HG03457 (cell line): ENCODE data around the gene TSBP1.
"Not testable (repeated sequence)": the region's sequence is repeated elsewhere in the genome, so short reads cannot be mapped to it uniquely, and the experiment has no call there.

Source experiments
- ATAC-seq: cut with Tn5 transposase; IDR thresholded peaks from one replicate; pipeline ENCODE4 v1.9.1; 2021; ENCODE audit warnings: moderate number of reproducible peaks; ENCODE audit not compliant: unreplicated experiment

The TSBP1 gene

DNA sequence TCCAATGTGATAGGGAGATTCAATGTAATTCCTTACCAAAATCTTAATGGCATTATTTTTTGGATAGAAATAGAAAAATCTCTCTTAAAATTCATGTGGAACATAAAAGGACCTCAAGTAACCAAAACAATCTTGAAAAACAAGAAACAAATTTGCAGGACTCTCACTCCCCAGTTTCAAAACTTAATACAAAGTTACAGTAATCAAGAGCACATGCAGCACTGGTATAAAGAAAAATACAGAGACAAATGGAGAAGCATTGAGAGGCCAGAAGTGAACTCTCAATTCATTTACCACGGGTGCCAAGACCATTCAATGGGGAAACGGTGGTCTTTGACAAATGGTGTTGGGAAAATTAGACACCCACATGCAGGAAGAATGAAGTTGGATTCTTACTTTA, 7.8 kb upstream of the TSBP1 start:
- no peak for ATAC-seq

DNA sequence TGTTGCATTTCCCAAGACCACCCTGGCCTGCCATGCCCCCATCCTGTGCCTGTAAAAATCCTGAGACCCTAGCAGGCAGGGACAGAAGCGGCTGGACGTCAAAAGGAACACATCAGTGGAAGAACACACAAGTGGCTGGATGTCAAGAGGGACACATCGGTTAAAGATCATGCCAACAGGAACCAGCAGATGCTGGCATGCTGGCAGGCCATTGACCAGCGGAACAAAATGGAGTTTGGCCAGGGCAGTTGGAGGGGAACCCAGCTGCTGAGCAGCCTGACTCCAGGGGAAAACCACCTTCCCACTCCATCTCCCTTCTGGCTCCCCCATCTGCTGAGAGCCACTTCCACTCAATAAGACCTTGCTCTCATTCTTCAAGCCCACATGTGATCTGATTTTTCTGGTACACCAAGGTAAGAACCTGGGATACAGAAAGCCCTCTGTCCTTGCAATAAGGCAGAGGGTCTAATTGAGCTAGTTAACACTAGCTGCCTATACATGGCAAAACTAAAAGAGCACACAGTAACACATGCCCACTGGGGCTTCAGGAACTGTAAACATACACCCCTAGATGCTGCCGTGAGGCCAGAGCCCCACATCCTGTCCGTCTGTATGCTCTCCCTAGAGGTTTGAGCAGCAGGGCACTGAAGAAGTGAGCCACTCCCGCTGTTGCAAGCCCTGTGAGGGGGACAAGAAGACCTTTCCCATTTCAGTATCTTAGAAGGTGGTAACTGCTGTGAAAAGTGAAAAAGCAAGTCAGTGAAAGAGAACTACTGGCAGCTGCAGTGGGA, 4.2 kb upstream of the TSBP1 start:
- ATAC-seq, result no peak

DNA sequence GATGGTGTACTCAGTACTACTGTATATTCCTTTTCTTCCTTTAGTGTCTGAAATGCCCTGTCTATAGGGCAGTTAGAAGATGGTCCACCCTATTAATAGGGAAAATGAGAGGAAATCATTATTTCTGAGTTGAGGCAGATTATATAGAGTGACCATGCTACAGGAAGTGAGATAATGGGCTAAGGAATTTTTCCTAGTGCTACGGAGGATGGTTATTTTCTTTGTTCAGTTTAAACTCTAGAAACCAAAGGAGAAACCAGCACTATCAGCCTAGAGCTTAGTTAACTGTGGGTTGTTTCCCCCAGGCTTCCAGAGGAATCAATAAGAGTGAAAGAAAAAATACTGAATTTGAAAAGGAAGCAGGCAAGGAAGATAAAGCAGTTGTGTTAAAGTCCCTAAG, 474 bp downstream of the TSBP1 start:
- no peak for ATAC-seq

DNA sequence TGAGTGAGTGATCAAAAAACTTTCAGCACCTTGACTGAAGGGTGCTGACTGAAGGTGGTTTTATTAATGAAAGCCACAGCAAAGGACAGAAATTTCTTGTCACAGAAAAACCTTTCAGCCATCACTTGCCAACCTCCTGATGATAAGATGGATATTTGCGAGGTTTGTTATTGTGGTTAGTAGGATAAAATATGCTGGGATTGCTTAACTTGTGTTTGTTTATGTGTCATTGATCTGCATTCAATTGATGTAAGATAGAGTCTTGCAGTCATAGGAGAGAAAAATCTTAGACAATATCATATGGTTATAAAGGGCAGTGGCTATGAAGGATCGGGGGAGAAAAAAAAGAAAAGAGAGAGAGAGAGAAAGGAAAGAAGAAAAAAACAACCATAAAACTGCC, 1.2 kb downstream of the TSBP1 start:
- ATAC-seq, result no peak

DNA sequence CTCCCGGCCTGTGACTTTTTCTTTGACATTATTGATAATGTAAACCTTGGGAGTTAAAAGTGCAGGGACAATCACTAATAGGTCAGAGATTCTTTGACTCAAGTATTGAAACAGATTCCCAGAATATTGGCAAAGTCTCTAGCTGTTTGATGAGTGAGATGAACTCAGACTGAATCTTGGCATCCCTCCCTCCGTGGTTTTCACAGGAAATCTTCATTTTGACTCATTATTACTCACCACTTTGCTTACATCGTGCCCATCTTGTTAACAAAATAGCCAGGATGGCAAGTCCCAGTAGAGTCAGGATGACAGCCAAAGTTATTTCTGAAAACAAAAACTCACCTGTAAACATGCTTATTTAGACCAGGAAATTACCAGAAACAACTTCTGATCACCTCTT, 2.0 kb downstream of the TSBP1 start:
- ATAC-seq, result no peak

DNA sequence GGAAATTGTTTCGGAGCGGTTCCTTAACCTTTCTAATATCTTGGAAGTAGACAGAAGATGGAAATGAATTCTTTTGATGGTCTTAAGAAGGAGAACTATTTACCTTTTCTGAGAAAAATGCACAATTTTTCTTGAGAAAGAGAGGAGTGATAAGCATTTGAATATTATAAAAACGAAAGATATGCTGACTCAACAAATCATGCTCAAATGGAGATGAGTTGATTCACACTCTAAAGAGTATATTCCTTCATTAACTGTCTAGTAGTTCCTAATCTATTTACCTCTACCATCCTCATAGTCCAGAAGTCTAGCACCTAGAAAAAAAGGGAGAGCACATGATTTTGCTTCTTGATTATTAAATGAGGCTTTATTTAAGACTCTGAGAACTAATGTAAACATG, 4.1 kb downstream of the TSBP1 start:
- ATAC-seq, result no peak

DNA sequence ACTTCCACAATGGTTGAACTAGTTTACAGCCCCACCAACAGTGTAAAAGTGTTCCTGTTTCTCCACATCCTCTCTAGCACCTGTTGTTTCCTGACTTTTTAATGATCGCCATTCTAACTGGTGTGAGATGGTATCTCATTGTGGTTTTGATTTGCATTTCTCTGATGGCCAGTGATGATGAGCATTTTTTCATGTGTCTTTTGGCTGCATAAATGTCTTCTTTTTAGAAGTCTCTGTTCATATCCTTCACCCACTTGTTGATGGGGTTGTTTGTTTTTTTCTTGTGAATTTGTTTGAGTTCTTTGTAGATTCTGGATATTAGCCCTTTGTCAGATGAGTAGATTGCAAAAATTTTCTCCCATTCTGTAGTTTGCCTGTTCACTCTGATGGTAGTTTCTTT, 12.5 kb downstream of the TSBP1 start:
- ATAC-seq, result not testable (repeated sequence)

DNA sequence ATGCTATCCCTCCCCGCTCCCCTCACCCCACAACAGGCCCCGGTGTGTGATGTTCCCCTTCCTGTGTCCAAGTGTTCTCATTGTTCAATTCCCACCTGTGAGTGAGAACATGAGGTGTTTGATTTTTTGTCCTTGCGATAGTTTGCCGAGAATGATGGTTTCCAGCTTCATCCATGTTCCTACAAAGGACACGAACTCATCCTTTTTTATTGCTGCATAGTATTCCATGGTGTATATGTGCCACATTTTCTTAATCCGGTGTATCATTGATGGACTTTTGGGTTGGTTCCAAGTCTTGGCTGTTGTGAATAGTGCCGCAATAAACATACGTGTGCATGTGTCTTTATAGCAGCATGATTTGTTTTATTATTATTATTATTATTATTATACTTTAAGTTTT, 13.2 kb downstream of the TSBP1 start:
- ATAC-seq, result not testable (repeated sequence)

DNA sequence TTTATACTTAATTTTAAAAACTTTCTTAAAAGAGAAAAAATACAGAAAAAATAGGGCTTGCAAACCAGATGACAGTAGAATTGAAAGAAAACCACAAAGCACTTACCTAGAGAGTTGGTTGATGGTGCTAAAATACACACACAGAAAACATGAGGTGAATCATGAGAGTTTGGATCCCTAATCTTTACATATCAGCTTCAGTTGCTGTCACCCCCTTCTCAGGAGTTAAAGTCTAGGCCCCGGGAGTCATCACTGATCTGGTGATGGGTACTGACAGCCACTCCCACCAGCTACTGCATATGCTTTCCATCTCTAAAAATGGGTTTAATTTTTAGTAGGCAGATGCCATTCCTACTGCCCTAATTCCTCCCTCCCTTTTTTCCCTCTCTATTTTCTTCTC, 16.7 kb downstream of the TSBP1 start:
- no peak for ATAC-seq

DNA sequence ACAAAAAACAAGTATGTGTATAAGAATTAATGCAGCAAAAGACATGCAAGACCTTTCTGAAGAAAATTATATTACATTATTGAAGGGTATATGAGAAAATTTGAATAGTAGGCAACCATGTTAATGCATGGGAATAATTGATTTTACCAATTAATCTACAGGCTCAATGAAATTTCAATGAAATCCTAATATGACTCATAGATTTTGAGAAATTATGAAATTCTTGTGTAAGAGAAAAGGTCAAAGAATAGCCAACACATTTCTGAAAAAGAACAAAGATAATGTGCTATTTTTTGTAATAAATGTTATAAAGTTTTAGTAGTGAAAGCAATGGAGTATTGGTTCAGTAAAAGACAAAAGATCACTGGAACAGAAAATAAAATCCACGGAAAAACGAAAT, 18.4 kb downstream of the TSBP1 start:
- ATAC-seq, result no peak

DNA sequence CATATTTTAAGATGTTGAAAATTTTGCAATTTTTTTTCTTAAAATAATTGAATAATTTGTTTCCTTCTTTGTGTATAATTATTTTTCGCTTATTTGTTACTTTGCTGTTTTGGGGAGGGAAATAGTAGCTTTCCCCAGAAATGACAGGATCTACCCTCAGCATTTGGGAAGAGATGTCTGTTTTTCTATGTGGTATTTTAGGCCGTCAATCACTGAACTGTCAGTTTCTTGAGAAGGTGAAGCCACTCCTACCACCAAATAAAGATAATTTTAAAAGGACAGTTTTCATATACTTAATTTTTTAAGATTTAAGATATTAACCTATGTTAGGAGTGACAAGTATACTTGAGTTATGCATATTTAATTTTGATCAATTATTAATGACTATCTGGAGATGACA, 31.5 kb downstream of the TSBP1 start:
- ATAC-seq, result no peak

DNA sequence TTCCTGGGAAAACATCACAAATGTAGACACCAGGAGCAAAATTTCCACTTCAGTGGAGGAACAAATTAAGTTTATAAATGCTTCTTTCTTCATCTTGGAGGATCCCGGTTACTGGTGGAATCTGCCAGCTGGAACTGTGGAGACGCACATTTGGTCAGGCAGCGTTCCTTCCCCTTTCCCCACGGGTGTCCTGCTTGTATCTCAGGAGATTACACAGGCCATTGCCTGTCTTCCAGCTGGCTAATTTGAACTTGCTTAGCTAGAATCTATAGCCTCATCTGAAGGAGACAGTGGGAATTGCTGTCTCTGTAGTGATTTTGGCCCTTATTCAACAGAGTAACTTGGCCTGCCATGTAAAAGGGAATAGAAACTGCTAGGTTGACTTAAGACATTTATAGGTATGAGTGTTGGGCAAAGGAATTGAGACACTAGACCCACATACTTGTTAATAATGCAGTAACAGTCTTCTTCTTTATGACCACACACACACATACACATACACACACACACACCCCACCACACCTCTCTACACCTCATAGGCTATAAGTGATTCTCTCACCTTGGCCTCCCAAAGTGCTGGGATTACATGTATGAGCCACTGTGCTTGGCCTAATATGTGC, 34.4 kb downstream of the TSBP1 start:
- no peak for ATAC-seq

DNA sequence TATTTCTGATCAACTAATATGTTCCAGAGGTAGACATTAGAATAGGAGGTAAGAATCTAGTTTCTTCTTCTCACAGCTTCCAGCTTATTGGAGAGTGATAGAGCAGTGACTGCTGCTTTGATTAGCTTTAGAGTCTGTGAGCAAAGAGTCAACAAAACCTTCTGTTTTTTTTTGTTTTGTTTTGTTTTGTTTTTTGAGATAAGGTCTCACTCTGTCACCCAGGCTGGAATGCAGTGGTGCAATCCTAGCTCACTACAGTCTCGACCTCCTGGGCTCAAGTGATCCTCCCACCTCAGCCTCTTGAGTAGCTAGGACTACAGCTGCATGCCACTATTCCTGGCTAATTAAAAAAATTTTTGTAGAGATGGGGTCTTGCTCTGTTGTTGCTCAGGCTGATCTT, 39.3 kb downstream of the TSBP1 start:
- no peak for ATAC-seq

DNA sequence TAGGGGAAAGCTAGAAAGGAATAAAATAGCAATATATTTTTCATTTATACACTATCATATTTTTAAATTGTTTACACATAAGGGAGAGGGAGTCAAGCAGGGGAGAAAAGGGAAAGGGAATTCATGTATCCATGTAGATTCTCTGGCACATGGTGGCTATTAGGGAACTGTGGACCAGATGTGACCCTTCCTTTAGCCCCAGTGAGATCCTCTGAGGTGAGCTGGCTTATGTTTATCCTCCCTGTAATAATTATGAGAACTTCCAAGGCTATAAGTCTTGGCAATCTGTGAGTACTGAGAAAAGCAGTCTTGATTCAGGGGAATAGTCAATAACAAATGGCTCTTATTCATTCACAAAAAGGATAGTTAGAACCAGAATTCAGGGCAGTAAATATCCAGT, 42.6 kb downstream of the TSBP1 start:
- ATAC-seq, result no peak

DNA sequence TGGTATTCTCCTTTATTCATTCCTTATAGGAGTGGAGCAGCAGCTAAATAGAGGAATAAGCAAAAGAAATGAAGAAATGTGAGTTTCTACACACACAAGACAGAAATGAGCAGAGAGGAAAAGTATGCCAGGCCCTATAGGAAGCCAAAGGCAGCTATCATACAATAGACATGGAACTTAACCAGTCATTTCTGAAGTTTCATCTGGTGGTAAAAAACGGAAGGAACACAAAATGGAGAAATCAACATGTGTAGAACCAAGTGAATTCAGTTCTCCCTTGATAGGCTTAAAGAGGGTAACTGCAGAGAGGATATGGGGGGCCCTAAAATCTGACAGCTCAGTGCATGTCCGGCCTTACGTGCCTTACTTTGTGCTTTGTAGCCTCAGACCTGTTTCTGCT, 44.6 kb downstream of the TSBP1 start:
- ATAC-seq, result no peak

DNA sequence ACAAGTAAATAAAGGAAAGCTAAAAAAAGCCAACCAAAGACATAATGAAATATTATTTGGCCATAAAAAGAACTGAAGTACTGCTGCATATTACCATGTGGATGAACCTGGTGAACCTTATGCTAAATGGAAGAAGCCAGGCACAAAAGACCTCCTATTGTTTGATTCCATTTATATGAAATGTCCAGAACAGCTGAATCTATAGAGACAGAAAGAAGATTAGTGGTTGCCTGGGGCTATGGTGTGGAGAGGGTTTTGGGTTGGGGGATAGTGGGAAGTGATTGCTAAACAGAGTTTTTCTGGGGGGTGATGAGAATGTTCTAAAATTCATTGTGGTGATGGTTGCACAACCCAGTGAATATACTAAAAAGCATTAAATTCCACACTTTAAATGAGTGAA, 53.2 kb downstream of the TSBP1 start:
- no peak for ATAC-seq

DNA sequence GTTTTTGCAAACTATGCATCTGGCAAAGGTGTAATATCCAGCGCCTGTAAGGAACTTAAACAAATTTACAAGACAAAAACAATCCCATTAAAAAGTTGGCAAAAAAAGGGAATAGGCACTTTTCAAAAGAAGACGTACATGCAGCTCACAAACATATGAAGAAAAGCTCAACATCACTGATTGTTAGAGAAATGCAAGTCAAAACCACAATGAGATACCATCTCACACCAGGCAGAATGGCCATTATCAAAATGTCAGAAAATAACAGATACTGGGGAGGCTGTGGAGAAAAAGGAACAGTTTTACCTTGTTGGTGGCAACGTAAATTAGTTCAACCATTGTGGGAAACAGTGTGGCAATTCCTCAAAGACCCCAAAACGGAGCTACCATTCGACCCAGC, 54.2 kb downstream of the TSBP1 start:
- ATAC-seq, result no peak

DNA sequence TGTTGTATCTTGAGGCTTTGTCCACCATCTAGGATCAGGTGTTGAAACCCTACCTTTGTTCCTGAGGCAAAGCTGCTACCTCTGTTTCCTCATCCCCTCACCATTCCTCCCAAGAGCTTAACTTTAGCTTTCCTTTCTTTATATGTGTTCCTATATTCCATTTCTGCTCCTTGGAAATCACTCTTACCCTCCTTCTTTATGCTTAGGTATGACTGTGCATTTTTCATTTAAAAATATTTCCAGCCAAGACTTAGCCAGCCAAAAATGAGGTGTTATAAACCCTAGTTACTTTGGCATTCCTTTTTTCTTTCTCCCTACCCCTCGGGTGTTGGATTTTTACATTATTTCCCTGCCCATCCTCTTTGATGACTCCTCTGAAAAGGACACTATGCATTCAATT, 57.7 kb downstream of the TSBP1 start:
- no peak for ATAC-seq

DNA sequence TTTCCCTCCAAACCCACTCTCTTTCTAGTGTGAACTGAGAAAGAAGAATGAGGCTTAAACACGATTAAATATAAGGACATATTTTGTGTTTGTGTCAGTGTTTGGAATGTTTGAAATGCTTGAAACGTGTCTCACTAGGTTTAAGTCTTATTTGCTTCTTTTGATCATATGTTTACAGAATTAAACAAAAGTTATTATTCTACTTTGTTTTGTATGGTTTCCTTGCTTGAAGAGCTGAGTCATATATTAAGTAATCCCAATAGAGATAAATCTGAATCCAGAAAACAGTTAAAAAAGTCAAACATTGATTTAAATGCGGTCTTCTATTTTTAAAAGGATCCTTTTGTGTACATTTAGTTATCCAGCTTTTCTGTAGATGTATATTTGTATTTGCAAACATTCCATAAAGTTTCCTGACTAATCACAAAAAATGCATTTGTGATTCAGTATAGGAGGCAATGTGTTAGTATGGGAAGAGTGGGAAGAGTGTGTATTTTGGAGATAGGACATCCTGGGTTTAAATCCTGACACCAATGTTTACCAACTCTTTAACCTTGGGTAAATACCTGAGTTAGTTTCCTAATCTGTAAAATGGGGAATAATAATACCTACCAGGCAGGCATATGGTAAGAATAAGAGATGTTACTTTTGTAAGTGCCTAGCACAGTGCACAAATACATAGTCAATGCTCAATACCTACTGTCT, 72.9 kb downstream of the TSBP1 start:
- no peak for ATAC-seq

DNA sequence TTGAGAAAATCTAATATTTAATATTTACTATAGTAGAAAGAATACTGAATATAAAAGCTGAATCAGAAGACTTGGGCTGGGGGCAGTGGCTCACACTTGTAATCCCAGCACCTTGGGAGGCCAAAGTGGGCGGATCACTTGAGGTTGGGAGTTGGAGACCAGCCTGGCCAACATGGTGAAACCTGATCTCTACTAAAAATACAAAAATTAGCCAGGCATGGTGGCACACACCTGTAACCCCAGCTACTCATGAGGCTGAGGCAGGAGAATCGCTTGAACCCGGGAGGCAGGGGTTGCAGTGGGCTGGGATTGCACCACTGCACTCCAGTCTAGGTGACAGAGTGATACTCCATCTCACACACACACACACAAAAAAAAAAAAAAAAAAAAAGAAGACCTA, 76.7 kb downstream of the TSBP1 start:
- ATAC-seq, result not testable (repeated sequence)

DNA sequence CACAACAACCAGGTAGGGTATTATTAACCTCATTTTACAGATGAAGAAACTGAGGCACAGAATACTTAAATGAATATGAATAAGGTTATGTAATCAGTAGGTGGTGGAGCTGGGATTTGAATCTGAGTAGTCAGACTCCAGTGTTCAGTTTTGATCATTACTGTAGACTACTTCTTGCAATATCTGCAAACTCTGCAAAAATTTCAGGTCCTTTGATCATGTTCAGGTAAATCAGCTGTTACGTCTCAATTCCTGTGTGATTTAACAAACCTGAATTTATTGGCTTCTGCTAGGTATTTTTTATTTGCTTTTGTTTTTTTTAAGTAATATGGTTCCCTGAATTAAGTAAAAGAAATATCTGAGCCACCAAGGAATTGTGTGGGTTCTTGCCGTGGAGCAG, 77.1 kb downstream of the TSBP1 start:
- ATAC-seq, result no peak

DNA sequence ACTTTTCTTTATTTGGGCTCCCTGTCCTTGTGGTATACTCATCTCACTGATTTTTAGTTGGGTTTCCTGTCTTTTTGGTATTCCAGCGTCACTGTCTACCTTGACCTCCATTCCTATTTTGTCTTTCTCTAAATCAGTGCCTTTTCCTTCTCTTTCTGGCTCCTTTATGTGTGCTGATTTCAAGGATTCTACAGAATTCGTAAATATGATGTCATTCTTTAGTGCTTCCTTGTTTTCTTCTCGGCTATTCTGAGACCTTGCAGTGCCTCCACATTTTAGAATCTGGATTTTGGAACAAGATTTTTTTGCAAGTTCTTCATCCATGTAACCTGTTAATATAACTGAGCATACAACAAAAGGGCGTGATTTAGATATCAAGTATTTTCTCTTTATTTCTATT, 78.0 kb downstream of the TSBP1 start:
- no peak for ATAC-seq
